Loucy (cell line): ENCODE data around the gene UGT1A6.

ENCODE experiments used
- H2AFZ ChIP-seq: fragments of 200-600 bp; sonication (generic); 2 replicates; pipeline ENCODE4 v1.6.0; 2016; ENCODE audit warnings: antibody characterized with exemption, mild to moderate bottlenecking, low read length, moderate library complexity
- H3F3A ChIP-seq: fragments of 200-600 bp; 2 replicates; pipeline ENCODE4 v1.6.0; 2016; ENCODE audit warnings: antibody characterized with exemption, low read depth, mild to moderate bottlenecking
- H3K27me3 ChIP-seq: fragments of 200-600 bp; sonication (generic); 2 replicates; pipeline ENCODE4 v1.6.1; 2014; ENCODE audit warnings: low read length, mild to moderate bottlenecking; ENCODE audit not compliant: insufficient read depth, poor library complexity, severe bottlenecking
- H3K36me3 ChIP-seq: fragments of 200-600 bp; sonication (generic); 2 replicates; pipeline ENCODE4 v1.6.1; 2016; ENCODE audit warnings: low read length; ENCODE audit not compliant: insufficient read depth
- H3K4me1 ChIP-seq: fragments of 200-600 bp; sonication (generic); 2 replicates; pipeline ENCODE4 v1.5.1; 2014; ENCODE audit warnings: low read length, mild to moderate bottlenecking; ENCODE audit not compliant: insufficient read depth, poor library complexity, severe bottlenecking
- H3K4me2 ChIP-seq: fragments of 200-600 bp; sonication (generic); 2 replicates; pipeline ENCODE4 v1.6.0; 2014; ENCODE audit warnings: antibody characterized with exemption, low read length, low read depth, mild to moderate bottlenecking; ENCODE audit not compliant: poor library complexity, severe bottlenecking
- H3K4me3 ChIP-seq: fragments of 200-600 bp; sonication (generic); 2 replicates; pipeline ENCODE4 v1.5.1; 2014; ENCODE audit warnings: low read length, mild to moderate bottlenecking, mixed read lengths; ENCODE audit not compliant: poor library complexity, severe bottlenecking
- H3K79me2 ChIP-seq: fragments of 200-600 bp; sonication (generic); 2 replicates; pipeline ENCODE4 v1.6.1; 2014; ENCODE audit warnings: low read length; ENCODE audit not compliant: insufficient read depth
- H3K9ac ChIP-seq: fragments of 200-600 bp; sonication (generic); 2 replicates; pipeline ENCODE4 v1.6.0; 2014; ENCODE audit warnings: mild to moderate bottlenecking, low read depth, low read length, moderate library complexity; ENCODE audit not compliant: poor library complexity, severe bottlenecking
- H3K9me2 ChIP-seq: fragments of 200-600 bp; sonication (generic); replicated peaks from 2 replicates; pipeline ENCODE4 v1.6.1; 2016; ENCODE audit warnings: low read depth, low read length, mixed read lengths
- H3K9me3 ChIP-seq: fragments of 200-600 bp; sonication (generic); 2 replicates; pipeline ENCODE4 v1.6.1; 2014; ENCODE audit warnings: mild to moderate bottlenecking, antibody characterized with exemption, low read length, low read depth; ENCODE audit not compliant: insufficient read depth
- H4K20me1 ChIP-seq: fragments of 200-600 bp; sonication (generic); 2 replicates; pipeline ENCODE4 v1.6.0; 2014; ENCODE audit warnings: antibody characterized with exemption, low read length, mild to moderate bottlenecking; ENCODE audit not compliant: insufficient read depth, poor library complexity, severe bottlenecking
- CTCF ChIP-seq: fragments of 200-600 bp; sonication (generic); conservative IDR thresholded peaks from 2 replicates; pipeline ENCODE4 v1.5.1; 2014; ENCODE audit warnings: mild to moderate bottlenecking, antibody characterized with exemption, low read length
- EZH2phosphoT487 ChIP-seq: fragments of 200-600 bp; IDR thresholded peaks from 2 replicates; pipeline ENCODE4 v1.6.1; 2018; ENCODE audit warnings: antibody characterized with exemption, mild to moderate bottlenecking, moderate library complexity, borderline replicate concordance

UGT1A6 gene

GRCh38 chr2:233810385-233810784 is 117.7 kb downstream of the UGT1A6 start:
- Histone ChIP-seq H3K79me2 (no peaks in the 10 kb centered on the region), H3K9me2 (no peaks in the 10 kb centered on the region), H3K4me1 (no peaks in the 10 kb centered on the region), H4K20me1 (no peaks in the 10 kb centered on the region), H2AFZ (no peak overlapping the region), H3K9ac (no peak overlapping the region), H3K4me3 (no peak overlapping the region), H3K9me3 (no peaks in the 10 kb centered on the region), H3K4me2 (no peak overlapping the region), H3K36me3 (no peaks in the 10 kb centered on the region), H3F3A (no peaks in the 10 kb centered on the region), H3K27me3 (no peaks in the 10 kb centered on the region)
- no peak for TF ChIP-seq EZH2phosphoT487
- no peak for TF ChIP-seq CTCF

GRCh38 chr2:233811087-233811486 is 118.4 kb downstream of the UGT1A6 start:
- H2AFZ ChIP-seq, result no peak overlapping the region
- H3K4me2 ChIP-seq, result no peak overlapping the region
- H3K4me1 ChIP-seq, result no peaks in the 10 kb centered on the region
- no peaks in the 10 kb centered on the region for H3K9me2 ChIP-seq
- H3K4me3 ChIP-seq, result no peak overlapping the region
- no peak for TF ChIP-seq EZH2phosphoT487
- TF ChIP-seq CTCF, result no peak
- H3K79me2 ChIP-seq, result no peaks in the 10 kb centered on the region
- H3K9me3 ChIP-seq, result no peaks in the 10 kb centered on the region
- H4K20me1 ChIP-seq, result no peaks in the 10 kb centered on the region
- no peaks in the 10 kb centered on the region for H3F3A ChIP-seq
- H3K9ac ChIP-seq, result no peak overlapping the region
- no peaks in the 10 kb centered on the region for H3K27me3 ChIP-seq
- no peaks in the 10 kb centered on the region for H3K36me3 ChIP-seq

GRCh38 chr2:233811732-233812131 is 119.0 kb downstream of the UGT1A6 start:
- no peaks in the 10 kb centered on the region for H3K9me2 ChIP-seq
- no peaks in the 10 kb centered on the region for H3K79me2 ChIP-seq
- H3K9me3 ChIP-seq, result no peaks in the 10 kb centered on the region
- H3K4me3 ChIP-seq, result no peak overlapping the region
- H3K4me2 ChIP-seq, result no peak overlapping the region
- no peaks in the 10 kb centered on the region for H4K20me1 ChIP-seq
- no peak overlapping the region for H2AFZ ChIP-seq
- TF ChIP-seq CTCF, result no peak
- TF ChIP-seq EZH2phosphoT487, result no peak
- H3K9ac ChIP-seq, result no peak overlapping the region
- H3K4me1 ChIP-seq, result no peaks in the 10 kb centered on the region
- no peaks in the 10 kb centered on the region for H3K27me3 ChIP-seq
- H3K36me3 ChIP-seq, result no peaks in the 10 kb centered on the region
- H3F3A ChIP-seq, result no peaks in the 10 kb centered on the region
